Activated CD4-positive, alpha-beta T cell treated with anti-CD3 and anti-CD28 coated beads for 24 hours (primary cell): ENCODE measurements around the gene FGD5.

Experiments used
- DNase-seq, 2 donors: peaks; one replicate each; pipeline ENCODE4 v3.0.0-alpha.2; 2020; ENCODE audit warnings: low read depth in 2 of 2

Gene FGD5

GRCh38 chr3:14818804-14819500, at the start of gene FGD5:
TSS of gene FGD5 (plus strand) at chr3:14818962. CDS start at chr3:14819072, 110 bp downstream.
- no peak for DNase-seq

GRCh38 chr3:14769544-14770325, 49.0 kb upstream of the FGD5 start:
- no peak for DNase-seq

- no peak for DNase-seq
Measured at GRCh38 chr3:14770591-14770990, 48.2 kb upstream of the FGD5 start.

- no peak for DNase-seq
Measured at GRCh38 chr3:14771593-14772497, 46.9 kb upstream of the FGD5 start.

- no peak for DNase-seq
Measured at GRCh38 chr3:14772533-14773138, 46.1 kb upstream of the FGD5 start.

GRCh38 chr3:14773281-14773680, 45.5 kb upstream of the FGD5 start:
- DNase-seq, result no peak

- no peak for DNase-seq
Measured at GRCh38 chr3:14773691-14774128, 45.1 kb upstream of the FGD5 start.

GRCh38 chr3:14774431-14774830, 44.3 kb upstream of the FGD5 start:
- no peak for DNase-seq

- DNase-seq, result no peak
Measured at GRCh38 chr3:14775011-14775410, 43.8 kb upstream of the FGD5 start.

- DNase-seq, result no peak
Measured at GRCh38 chr3:14775563-14775962, 43.2 kb upstream of the FGD5 start.

- DNase-seq, result no peak
Measured at GRCh38 chr3:14779069-14779685, 39.6 kb upstream of the FGD5 start.

GRCh38 chr3:14780927-14781507, 37.7 kb upstream of the FGD5 start:
- DNase-seq, result peak in 1 of 2 donors; percentile 15

- no peak for DNase-seq
Measured at GRCh38 chr3:14783480-14784086, 35.2 kb upstream of the FGD5 start.

- no peak for DNase-seq
Measured at GRCh38 chr3:14784087-14784681, 34.6 kb upstream of the FGD5 start.

- no peak for DNase-seq
Measured at GRCh38 chr3:14785207-14786155, 33.3 kb upstream of the FGD5 start.

- DNase-seq, result no peak
Measured at GRCh38 chr3:14786369-14786768, 32.4 kb upstream of the FGD5 start.

GRCh38 chr3:14787630-14788029, 31.1 kb upstream of the FGD5 start:
- DNase-seq, result no peak

- no peak for DNase-seq
Measured at GRCh38 chr3:14788644-14789043, 30.1 kb upstream of the FGD5 start.

- no peak for DNase-seq
Measured at GRCh38 chr3:14789221-14789620, 29.5 kb upstream of the FGD5 start.
